Endothelial cell of umbilical vein (primary cell): ENCODE data around the gene ATP5PB.
A peak's percentile ranks its signal among the peaks of the same experiment; 100 is the strongest.

Source experiments
- CTCF ChIP-seq, 2 donors: IDR thresholded peaks; 1 replicate in 1 of 2; 2 replicates in 1 of 2; pipeline ENCODE4 v1.5.1; 2011; ENCODE audit warnings: low read length in 2 of 2, mild to moderate bottlenecking in 2 of 2, moderate library complexity in 2 of 2, control low read depth in 1 of 2, inconsistent platforms in 1 of 2, low read depth in 1 of 2; ENCODE audit not compliant: insufficient read depth in 1 of 2; ENCODE audit errors: extremely low read depth in 1 of 2
- EZH2 ChIP-seq: IDR thresholded peaks from 2 replicates; pipeline ENCODE4 v1.6.1; 2012; ENCODE audit warnings: borderline replicate concordance, low read depth, mild to moderate bottlenecking, moderate library complexity, low read length, inconsistent platforms; ENCODE audit not compliant: severe bottlenecking
- FOS ChIP-seq: IDR thresholded peaks from 2 replicates; pipeline ENCODE4 v1.6.1; 2011; ENCODE audit warnings: mild to moderate bottlenecking, low read length, moderate library complexity, borderline replicate concordance; ENCODE audit not compliant: insufficient read depth
- GATA2 ChIP-seq: IDR thresholded peaks from 2 replicates; pipeline ENCODE4 v1.7.0; 2011; ENCODE audit warnings: low read depth, mild to moderate bottlenecking, moderate library complexity, mixed read lengths, low read length; ENCODE audit not compliant: insufficient read length, insufficient read depth
- JUN ChIP-seq: IDR thresholded peaks from 2 replicates; pipeline ENCODE4 v1.6.1; 2011; ENCODE audit warnings: borderline replicate concordance, low read depth; ENCODE audit not compliant: insufficient read length, insufficient read depth
- MAX ChIP-seq: IDR thresholded peaks from 2 replicates; pipeline ENCODE4 v1.6.1; 2011; ENCODE audit not compliant: insufficient read depth, insufficient read length
- MYC ChIP-seq: IDR thresholded peaks from one replicate; pipeline ENCODE4 v1.6.1; 2011; ENCODE audit warnings: mild to moderate bottlenecking, low read depth, low read length
- POLR2A ChIP-seq: IDR thresholded peaks from 2 replicates; pipeline ENCODE4 v1.6.1; 2012; ENCODE audit warnings: low read depth, mild to moderate bottlenecking, control low read depth, low read length
- POLR2AphosphoS5 ChIP-seq: IDR thresholded peaks from 2 replicates; pipeline ENCODE4 v1.6.1; 2012; ENCODE audit warnings: low read depth, mild to moderate bottlenecking, control low read depth, low read length, moderate library complexity; ENCODE audit not compliant: insufficient read depth

GRCh38 chr1:111499026-111499785 lies 49.9 kb downstream of the ATP5PB start:
- no peak for TF ChIP-seq CTCF (IDR thresholded peaks at IDR 0.05; ENCODE audit: extremely low read depth in 1 of 2, insufficient read depth in 1 of 2, low read depth in 1 of 2, low read length in 2 of 2)
- no peak for TF ChIP-seq EZH2
- no peak for TF ChIP-seq POLR2A
- no peak for TF ChIP-seq POLR2AphosphoS5
- TF ChIP-seq GATA2 = no peak
- no peak for TF ChIP-seq MYC
- TF ChIP-seq JUN = peak; percentile 20
- TF ChIP-seq FOS = peak; percentile 45
- no peak for TF ChIP-seq MAX
